GM12878 (cell line): ENCODE results near the gene SIX5. TPM values are rescaled to one million over a fixed set of nuclear protein-coding genes. Genes with fewer than 3 reads are reported as not detected.

Experiments
- BRCA1 ChIP-seq: IDR thresholded peaks from 2 replicates; pipeline ENCODE4 v1.6.1; 2011; ENCODE audit warnings: low read depth, low read length, improper control_type of control experiment
- EGR1 ChIP-seq, 2 experiments: IDR thresholded peaks; 1 replicate in 1 of 2; 2 replicates in 1 of 2; pipeline ENCODE4 v1.6.1; 2011 to 2012; ENCODE audit warnings: low read depth in 2 of 2, low read length in 2 of 2, borderline replicate concordance in 1 of 2, mild to moderate bottlenecking in 1 of 2, moderate library complexity in 1 of 2
- ELK1 ChIP-seq: IDR thresholded peaks from 2 replicates; pipeline ENCODE4 v1.6.1; 2012; ENCODE audit warnings: low read depth, low read length, improper control_type of control experiment
- FOS ChIP-seq: IDR thresholded peaks from 3 replicates; pipeline ENCODE4 v1.6.1; 2011; ENCODE audit warnings: borderline replicate concordance; ENCODE audit not compliant: insufficient read length; ENCODE audit errors: extremely low read depth
- FOXM1 ChIP-seq: IDR thresholded peaks from 2 replicates; pipeline ENCODE4 v1.6.1; 2012; ENCODE audit warnings: low read depth, mild to moderate bottlenecking, inconsistent platforms, low read length, moderate library complexity
- HDAC6 ChIP-seq: fragments of 200-600 bp; sonication (generic); IDR thresholded peaks from one replicate; pipeline ENCODE4 v1.8.0; 2017; ENCODE audit warnings: antibody characterized with exemption; ENCODE audit not compliant: unreplicated experiment
- KAT2A ChIP-seq: conservative IDR thresholded peaks from 2 replicates; pipeline ENCODE4 v1.6.1; 2011; ENCODE audit warnings: low read depth, low read length; ENCODE audit not compliant: control insufficient read depth
- KDM1A ChIP-seq: fragments of 200-600 bp; sonication (generic); IDR thresholded peaks from 2 replicates; pipeline ENCODE4 v1.6.1; 2016; ENCODE audit warnings: borderline replicate concordance
- MEF2B ChIP-seq: fragments of 450-650 bp; IDR thresholded peaks from 2 replicates; pipeline ENCODE4 v1.6.1; 2018; ENCODE audit warnings: mild to moderate bottlenecking, moderate library complexity; ENCODE audit not compliant: partially characterized antibody, poor library complexity, severe bottlenecking
- MXI1 ChIP-seq: fragments of 150-350 bp; IDR thresholded peaks from 2 replicates; pipeline ENCODE4 v1.6.1; 2011; ENCODE audit warnings: low read depth, mild to moderate bottlenecking, inconsistent platforms, low read length, improper control_type of control experiment
- MYB ChIP-seq: fragments of 150-350 bp; IDR thresholded peaks from 2 replicates; pipeline ENCODE4 v1.6.1; 2014; ENCODE audit warnings: mild to moderate bottlenecking, low read depth, low read length, borderline replicate concordance
- NFYA ChIP-seq: IDR thresholded peaks from 2 replicates; pipeline ENCODE4 v1.6.1; 2011; ENCODE audit warnings: low read depth, mild to moderate bottlenecking, low read length, improper control_type of control experiment, borderline replicate concordance
- NFYB ChIP-seq: IDR thresholded peaks from 2 replicates; pipeline ENCODE4 v1.6.1; 2011; ENCODE audit warnings: low read depth, mild to moderate bottlenecking, low read length, improper control_type of control experiment, moderate library complexity; ENCODE audit not compliant: insufficient read depth
- NR2F1 ChIP-seq: fragments of 450-650 bp; conservative IDR thresholded peaks from 2 replicates; pipeline ENCODE4 v1.6.1; 2017; ENCODE audit warnings: mild to moderate bottlenecking
- PAX8 ChIP-seq: fragments of 450-650 bp; IDR thresholded peaks from 2 replicates; pipeline ENCODE4 v1.6.1; 2017; ENCODE audit warnings: mild to moderate bottlenecking, moderate library complexity
- POLR2AphosphoS2 ChIP-seq: IDR thresholded peaks from 2 replicates; pipeline ENCODE4 v1.6.1; 2011; ENCODE audit warnings: low read depth, mild to moderate bottlenecking, low read length, improper control_type of control experiment, moderate library complexity
- RAD51 ChIP-seq: fragments of 450-650 bp; IDR thresholded peaks from 2 replicates; pipeline ENCODE4 v1.6.1; 2016; ENCODE audit warnings: moderate library complexity, mild to moderate bottlenecking, inconsistent platforms
- RCOR1 ChIP-seq: conservative IDR thresholded peaks from 2 replicates; pipeline ENCODE4 v1.6.1; 2012; ENCODE audit warnings: low read depth, low read length, improper control_type of control experiment
- RELA ChIP-seq: fragments of 450-650 bp; IDR thresholded peaks from 2 replicates; pipeline ENCODE4 v1.8.0; 2014; ENCODE audit warnings: borderline replicate concordance; ENCODE audit not compliant: partially characterized antibody
- RFX5 ChIP-seq: IDR thresholded peaks from 2 replicates; pipeline ENCODE4 v1.6.1; 2011; ENCODE audit warnings: low read depth, low read length, improper control_type of control experiment
- SMAD5 ChIP-seq: IDR thresholded peaks from 2 replicates; pipeline ENCODE4 v1.6.1; 2016; ENCODE audit warnings: antibody characterized with exemption, low read depth
- SREBF2 ChIP-seq: IDR thresholded peaks from 2 replicates; pipeline ENCODE4 v1.6.1; 2012; ENCODE audit warnings: mild to moderate bottlenecking, low read length
- STAT1 ChIP-seq: fragments of 450-650 bp; conservative IDR thresholded peaks from 2 replicates; pipeline ENCODE4 v1.6.1; 2014; ENCODE audit warnings: antibody characterized with exemption, mild to moderate bottlenecking
- SUPT20H ChIP-seq: IDR thresholded peaks from 2 replicates; pipeline ENCODE4 v1.6.1; 2011; ENCODE audit warnings: low read depth, mild to moderate bottlenecking, low read length, moderate library complexity, borderline replicate concordance; ENCODE audit not compliant: control insufficient read depth
- TCF12 ChIP-seq: IDR thresholded peaks from 2 replicates; pipeline ENCODE4 v1.6.1; 2011; ENCODE audit warnings: low read depth, mild to moderate bottlenecking, low read length
- YBX1 ChIP-seq: fragments of 450-650 bp; IDR thresholded peaks from 2 replicates; pipeline ENCODE4 v1.6.1; 2016; ENCODE audit warnings: antibody characterized with exemption
- ZNF217 ChIP-seq: fragments of 450-650 bp; IDR thresholded peaks from 2 replicates; pipeline ENCODE4 v1.6.1; 2017; ENCODE audit warnings: antibody characterized with exemption, mild to moderate bottlenecking
- ZNF274 ChIP-seq: IDR thresholded peaks from one replicate; pipeline ENCODE4 v1.8.0; 2011; ENCODE audit not compliant: insufficient read length, insufficient read depth
- ZNF384 ChIP-seq: IDR thresholded peaks from 2 replicates; pipeline ENCODE4 v1.6.1; 2012; ENCODE audit warnings: low read depth, mild to moderate bottlenecking, low read length, improper control_type of control experiment, borderline replicate concordance
- polyA plus RNA-seq, 11 experiments: library from polyadenylated mRNA; depleted of rRNA in 4 of 11; unstranded in 6 of 11; stranded (reverse) in 5 of 11; fragments of >200 nt; fragmentation: Nextera tagmentation in 4 of 11; fragmentation: Illumina TruSeq in 1 of 11; extraction: Ambion mirVana in 4 of 11; extraction: Trizol in 1 of 11; gene quantifications; 1 replicate in 1 of 11; 2 replicates in 10 of 11; pipeline versions ENCODE4 v1.2.1 to v1.2.3, GENCODE V29; 2011 to 2016; ENCODE audit warnings: inconsistent platforms in 2 of 11, missing spikeins in 2 of 11, low read depth in 1 of 11
- total RNA-seq, 4 experiments: library from RNA; depleted of rRNA in 3 of 4; stranded (reverse); fragments of >200 nt in 3 of 4; fragmentation: Illumina TruSeq in 1 of 4; extraction: Trizol in 1 of 4; gene quantifications; 2 replicates each; pipeline versions ENCODE4 v1.2.1 to v1.2.3, GENCODE V29; 2013 to 2021
- TF ChIP-seq, protein P1 (sequence below): fragments of 450-650 bp; IDR thresholded peaks from 2 replicates; pipeline ENCODE4 v1.6.1; 2016; ENCODE audit warnings: mild to moderate bottlenecking

Gene SIX5
- total and polyA plus RNA-seq, 10 of the 15 experiments (the other 5 are each of a cell fraction or from before 2014, with no cell fraction given): 1.9 to 10.5 (median 3.0) TPM; not detected in 2

DNA sequence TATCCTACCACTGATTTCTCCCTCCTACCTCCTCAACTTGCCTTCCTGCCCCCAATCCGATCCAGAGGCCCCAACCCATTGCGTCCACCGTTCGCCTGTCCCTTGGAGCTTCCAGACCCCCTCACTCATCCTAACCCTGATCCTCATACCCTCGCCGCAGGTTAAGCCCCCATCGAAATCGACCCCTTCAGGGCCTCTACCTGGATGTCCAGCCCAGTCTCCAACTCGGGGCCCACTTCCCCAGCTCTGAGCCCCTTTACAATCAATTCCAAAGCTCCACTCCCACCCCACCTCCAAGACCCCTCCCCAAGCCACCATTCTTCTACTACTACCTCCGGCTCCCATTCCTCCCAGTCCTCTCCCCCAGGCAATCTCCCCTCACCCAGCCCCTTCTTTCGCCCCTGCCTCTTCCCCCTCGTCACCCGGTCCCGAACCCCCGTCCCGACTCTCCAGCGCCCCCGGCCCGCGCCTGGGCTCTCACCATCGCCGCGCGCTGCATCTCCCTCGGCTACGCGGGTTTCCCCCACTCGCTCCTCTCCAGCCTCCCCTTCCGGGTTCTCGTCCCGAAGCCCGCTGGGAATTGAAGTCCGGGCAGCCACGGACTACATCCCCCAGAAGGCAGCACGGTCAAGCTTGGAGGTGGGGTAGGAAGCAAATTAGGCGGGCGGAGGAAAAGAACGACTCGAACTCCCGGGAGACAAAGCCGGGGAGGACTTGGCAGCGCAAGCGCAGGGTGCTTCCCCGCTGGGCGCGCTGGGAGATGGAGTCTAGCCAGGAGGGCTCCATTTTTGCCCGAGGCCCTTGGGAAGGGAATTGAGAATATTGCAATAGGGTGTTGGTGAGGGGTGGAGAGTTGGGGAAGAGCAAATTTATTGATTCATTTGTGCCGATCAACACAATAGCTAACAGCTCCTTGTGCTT lies 38.4 kb downstream of the SIX5 start, which contains the start of gene FBXO46 (continued):
- 0 out of 2 replicates have a peak, but pooled peaks have one; percentile 54 for TF ChIP-seq POLR2AphosphoS2
- TF ChIP-seq MYB: peak; percentile 71; the same call in 1 of the 2 replicates
- no peak for TF ChIP-seq RAD51
- TF ChIP-seq RCOR1: 0 out of 2 replicates have a peak, but pooled peaks have one; percentile 32
- TF ChIP-seq RELA: peak; percentile 94
- TF ChIP-seq ZNF274: no peak
- TF ChIP-seq, protein P1, sequence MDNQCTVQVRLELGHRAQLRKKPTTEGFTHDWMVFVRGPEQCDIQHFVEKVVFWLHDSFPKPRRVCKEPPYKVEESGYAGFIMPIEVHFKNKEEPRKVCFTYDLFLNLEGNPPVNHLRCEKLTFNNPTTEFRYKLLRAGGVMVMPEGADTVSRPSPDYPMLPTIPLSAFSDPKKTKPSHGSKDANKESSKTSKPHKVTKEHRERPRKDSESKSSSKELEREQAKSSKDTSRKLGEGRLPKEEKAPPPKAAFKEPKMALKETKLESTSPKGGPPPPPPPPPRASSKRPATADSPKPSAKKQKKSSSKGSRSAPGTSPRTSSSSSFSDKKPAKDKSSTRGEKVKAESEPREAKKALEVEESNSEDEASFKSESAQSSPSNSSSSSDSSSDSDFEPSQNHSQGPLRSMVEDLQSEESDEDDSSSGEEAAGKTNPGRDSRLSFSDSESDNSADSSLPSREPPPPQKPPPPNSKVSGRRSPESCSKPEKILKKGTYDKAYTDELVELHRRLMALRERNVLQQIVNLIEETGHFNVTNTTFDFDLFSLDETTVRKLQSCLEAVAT: peak; percentile 99
- TF ChIP-seq ZNF384: 0 out of 2 replicates have a peak, but pooled peaks have one; percentile 3
- no peak for TF ChIP-seq FOS
- 0 out of 2 replicates have a peak, but pooled peaks have one; percentile 44 for TF ChIP-seq STAT1
- TF ChIP-seq ELK1: peak; percentile 53; the same call in 1 of the 2 replicates
- TF ChIP-seq HDAC6: no peak
- TF ChIP-seq NFYA: no peak
- no peak for TF ChIP-seq PAX8
- no peak for TF ChIP-seq FOXM1
- no peak for TF ChIP-seq SUPT20H
- peak; percentile 73; the same call in 1 of the 2 replicates for TF ChIP-seq SMAD5
- TF ChIP-seq MXI1: peak; percentile 24; the same call in 1 of the 2 replicates
- TF ChIP-seq ZNF217: no peak
- TF ChIP-seq NR2F1: no peak
- no peak for TF ChIP-seq NFYB
- no peak for TF ChIP-seq EGR1 (IDR thresholded peaks at IDR 0.05; ENCODE audit: borderline replicate concordance in 1 of 2, low read depth in 2 of 2, low read length in 2 of 2)
- TF ChIP-seq MEF2B: peak; percentile 96
- TF ChIP-seq YBX1: no peak
- no peak for TF ChIP-seq SREBF2
- peak; percentile 9; the same call in 1 of the 2 replicates for TF ChIP-seq TCF12
- 0 out of 2 replicates have a peak, but pooled peaks have one; percentile 22 for TF ChIP-seq RFX5
- no peak for TF ChIP-seq KAT2A
- TF ChIP-seq KDM1A: no peak
- TF ChIP-seq BRCA1: no peak
